Measurements from ENCODE around the gene KANTR. TPM values are rescaled to one million over a fixed set of nuclear protein-coding genes. Genes with fewer than 3 reads are reported as not detected.

KANTR gene
- total RNA-seq, 4 donors from 2014 or later: 5.4 to 22.2 (median 16.7) TPM

- ATAC-seq (ENCODE audit: low FRiP score) (no peak), DNase-seq (ENCODE audit: low spot score) (no peak)
- TF ChIP-seq CTCF (IDR thresholded peaks at IDR 0.05): no peak
These were observed 34.3 kb downstream of the KANTR start for GRCh38 chrX:53128097-53128749.

GRCh38 chrX:53133400-53133799 lies 39.5 kb downstream of the KANTR start:
- TF ChIP-seq CTCF (IDR thresholded peaks at IDR 0.05): no peak
- no peak for ATAC-seq (ENCODE audit: low FRiP score)
- no peak for DNase-seq (ENCODE audit: low spot score)

GRCh38 chrX:53135581-53135980 lies 41.6 kb downstream of the KANTR start:
- DNase-seq (ENCODE audit: low spot score): no peak
- TF ChIP-seq CTCF (IDR thresholded peaks at IDR 0.05): no peak
- no peak for ATAC-seq (ENCODE audit: low FRiP score)

GRCh38 chrX:53153581-53153980 lies 59.6 kb downstream of the KANTR start:
- DNase-seq (ENCODE audit: low spot score) (no peak), ATAC-seq (ENCODE audit: low FRiP score) (no peak)
- TF ChIP-seq CTCF (IDR thresholded peaks at IDR 0.05): no peak

- ATAC-seq (ENCODE audit: low FRiP score) (no peak), DNase-seq (ENCODE audit: low spot score) (no peak)
- TF ChIP-seq CTCF (IDR thresholded peaks at IDR 0.05): no peak
These were observed 61.7 kb downstream of the KANTR start for GRCh38 chrX:53155512-53156206.

- no peak for DNase-seq (ENCODE audit: low spot score)
- no peak for ATAC-seq (ENCODE audit: low FRiP score)
- no peak for TF ChIP-seq CTCF (IDR thresholded peaks at IDR 0.05)
These were observed 62.3 kb downstream of the KANTR start for GRCh38 chrX:53156207-53156596.

- ATAC-seq (ENCODE audit: low FRiP score) (no peak), DNase-seq (ENCODE audit: low spot score) (no peak)
- TF ChIP-seq CTCF (IDR thresholded peaks at IDR 0.05): no peak
These were observed 65.2 kb downstream of the KANTR start for GRCh38 chrX:53159184-53159583.
